Trophoblast cell (in vitro differentiated cells and primary cell): ENCODE data around the gene ZNF621.

Experiments
- DNase-seq, 2 donors: peaks; one replicate each; pipeline ENCODE4 v3.0.0-alpha.2; 2016
- H2AFZ ChIP-seq: 2 replicates; pipeline ENCODE4 v1.6.1; 2013; ENCODE audit warnings: low read length, moderate library complexity, mild to moderate bottlenecking; ENCODE audit not compliant: insufficient read depth, poor library complexity
- H2AK5ac ChIP-seq: 2 replicates; pipeline ENCODE4 v1.6.1; 2013; ENCODE audit warnings: mild to moderate bottlenecking, low read length
- H2BK120ac ChIP-seq: 2 replicates; pipeline ENCODE4 v1.6.1; 2013; ENCODE audit warnings: low read length, mild to moderate bottlenecking, moderate library complexity; ENCODE audit not compliant: insufficient read depth, poor library complexity
- H2BK12ac ChIP-seq: 2 replicates; pipeline ENCODE4 v1.6.1; 2013; ENCODE audit warnings: mild to moderate bottlenecking, low read length, moderate library complexity
- H2BK5ac ChIP-seq: 2 replicates; pipeline ENCODE4 v1.6.1; 2013; ENCODE audit warnings: low read length, low read depth, moderate library complexity, mild to moderate bottlenecking; ENCODE audit not compliant: poor library complexity
- H3K14ac ChIP-seq: 2 replicates; pipeline ENCODE4 v1.6.1; 2013; ENCODE audit warnings: mild to moderate bottlenecking, low read length
- H3K18ac ChIP-seq: 2 replicates; pipeline ENCODE4 v1.6.1; 2013; ENCODE audit warnings: mild to moderate bottlenecking, low read length
- H3K23ac ChIP-seq: 2 replicates; pipeline ENCODE4 v1.6.1; 2013; ENCODE audit warnings: low read length
- H3K27ac ChIP-seq: 2 replicates; pipeline ENCODE4 v1.5.1; 2013; ENCODE audit warnings: low read depth, mild to moderate bottlenecking, inconsistent platforms, low read length, moderate library complexity
- H3K27me3 ChIP-seq: 2 replicates; pipeline ENCODE4 v1.6.1; 2013; ENCODE audit warnings: inconsistent platforms, mild to moderate bottlenecking, low read length, moderate library complexity; ENCODE audit not compliant: insufficient read depth
- H3K36me3 ChIP-seq, 2 experiments: 1 replicate in 1 of 2; 2 replicates in 1 of 2; pipeline ENCODE4 v1.6.1; 2013; ENCODE audit warnings: low read length in 2 of 2, mild to moderate bottlenecking in 2 of 2, moderate library complexity in 1 of 2; ENCODE audit not compliant: insufficient read depth in 2 of 2, control insufficient read depth in 1 of 2
- H3K4ac ChIP-seq: 2 replicates; pipeline ENCODE4 v1.6.1; 2013; ENCODE audit warnings: low read depth, mild to moderate bottlenecking, low read length, moderate library complexity
- H3K4me1 ChIP-seq, 2 experiments: 1 replicate in 1 of 2; 2 replicates in 1 of 2; pipeline ENCODE4 v1.6.1; 2013; ENCODE audit warnings: low read length in 2 of 2, mild to moderate bottlenecking in 2 of 2, moderate library complexity in 1 of 2; ENCODE audit not compliant: insufficient read depth in 2 of 2, control insufficient read depth in 1 of 2
- H3K4me2 ChIP-seq: 2 replicates; pipeline ENCODE4 v1.6.1; 2013; ENCODE audit warnings: inconsistent platforms, mild to moderate bottlenecking, low read length, moderate library complexity
- H3K4me3 ChIP-seq: 2 replicates; pipeline ENCODE4 v1.5.1; 2013; ENCODE audit warnings: mild to moderate bottlenecking, low read depth, low read length, inconsistent platforms
- H3K79me1 ChIP-seq: one replicate; pipeline ENCODE4 v1.6.1; 2013; ENCODE audit warnings: low read length
- H3K79me2 ChIP-seq: 2 replicates; pipeline ENCODE4 v1.6.1; 2013; ENCODE audit warnings: low read length, mild to moderate bottlenecking; ENCODE audit not compliant: control insufficient read depth, insufficient read depth, poor library complexity
- H3K9ac ChIP-seq: 2 replicates; pipeline ENCODE4 v1.6.1; 2013; ENCODE audit warnings: mild to moderate bottlenecking, low read length
- H3K9me3 ChIP-seq: 2 replicates; pipeline ENCODE4 v1.6.1; 2013; ENCODE audit warnings: low read depth, mild to moderate bottlenecking, control low read depth, inconsistent platforms, low read length; ENCODE audit not compliant: insufficient read depth
- H4K12ac ChIP-seq: 2 replicates; pipeline ENCODE4 v1.6.1; 2013; ENCODE audit warnings: low read depth, mild to moderate bottlenecking, low read length, moderate library complexity
- H4K8ac ChIP-seq: 2 replicates; pipeline ENCODE4 v1.6.1; 2013; ENCODE audit warnings: low read depth, mild to moderate bottlenecking, low read length, moderate library complexity
- H4K91ac ChIP-seq: one replicate; pipeline ENCODE4 v1.6.1; 2013; ENCODE audit warnings: low read depth, mild to moderate bottlenecking, low read length, moderate library complexity
- WGBS: extraction: QIAGEN DNeasy Blood & Tissue Kit; methylation state at CpG from one replicate; pipeline ENCODE4 v1.1.7; 2013; ENCODE audit warnings: missing lambda C conversion rate; ENCODE audit not compliant: insufficient read length, insufficient coverage; ENCODE audit errors: extremely low coverage; 5-methylcytosine and 5-hydroxymethylcytosine counted together

The ZNF621 gene

DNA sequence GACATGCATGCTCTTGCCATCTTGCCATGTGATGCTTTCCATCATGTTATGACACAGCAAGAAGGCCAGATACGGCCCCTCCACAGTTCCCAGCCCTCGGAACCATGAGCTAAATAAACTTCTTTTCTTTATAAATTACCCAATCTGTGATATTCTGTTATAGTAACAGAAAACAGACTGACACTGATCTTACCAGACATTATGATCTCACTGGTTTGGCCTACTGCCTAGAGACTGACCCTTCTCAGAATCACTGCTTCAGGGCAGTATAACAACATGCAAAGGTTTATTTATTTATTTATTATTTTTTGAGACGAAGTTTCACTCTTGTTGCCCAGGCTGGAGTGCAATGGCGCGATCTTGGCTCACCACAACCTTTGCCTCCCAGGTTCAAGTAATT, 33.8 kb upstream of the ZNF621 start:
- no peak overlapping the region for H2BK12ac ChIP-seq
- H4K12ac ChIP-seq, result no peak overlapping the region
- no peak overlapping the region for H3K4me2 ChIP-seq
- no peak overlapping the region for H2AFZ ChIP-seq
- DNase-seq, result no peak
- no peaks in the 10 kb centered on the region for H3K4me1 ChIP-seq
- H3K9me3 ChIP-seq, result peaks cover 3% of the 10 kb centered on the region
- WGBS, result no CpG with 5 or more reads among the region's 5 CpGs
- no peaks in the 10 kb centered on the region for H3K79me1 ChIP-seq
- H2BK120ac ChIP-seq, result no peak overlapping the region
- no peak overlapping the region for H3K4ac ChIP-seq
- no peak overlapping the region for H3K27ac ChIP-seq
- no peak overlapping the region for H3K9ac ChIP-seq
- no peaks in the 10 kb centered on the region for H3K79me2 ChIP-seq
- H3K27me3 ChIP-seq, result no peaks in the 10 kb centered on the region
- H3K36me3 ChIP-seq, result peaks cover 6 to 15% of the 10 kb centered on the region in 2 experiments
- H3K14ac ChIP-seq, result no peak overlapping the region
- no peak overlapping the region for H4K8ac ChIP-seq
- H4K91ac ChIP-seq, result no peak overlapping the region
- no peak overlapping the region for H2BK5ac ChIP-seq
- no peak overlapping the region for H3K18ac ChIP-seq
- H2AK5ac ChIP-seq, result no peak overlapping the region
- no peak overlapping the region for H3K4me3 ChIP-seq
- H3K23ac ChIP-seq, result no peak overlapping the region

DNA sequence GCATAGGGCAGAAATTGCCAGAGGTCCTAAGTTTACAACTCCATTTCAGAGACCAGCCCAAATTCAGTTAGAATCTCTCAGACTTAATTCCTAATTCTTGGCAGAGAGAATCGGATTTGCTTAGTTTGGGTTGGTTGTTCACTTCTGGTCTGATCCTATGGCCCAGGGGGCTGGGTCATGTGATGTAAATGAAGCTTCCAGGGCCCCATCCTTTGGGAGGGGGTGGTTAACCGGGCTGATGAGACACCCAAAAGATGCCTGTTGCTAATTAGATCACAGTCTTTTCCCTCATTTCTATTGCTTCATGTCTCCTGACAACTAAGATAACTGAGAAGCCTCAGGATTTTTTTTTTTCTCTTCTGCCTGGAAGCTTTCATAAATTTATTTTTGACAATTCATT, 30.1 kb upstream of the ZNF621 start:
- no peaks in the 10 kb centered on the region for H3K9me3 ChIP-seq
- no peak overlapping the region for H3K27ac ChIP-seq
- no peak overlapping the region for H4K12ac ChIP-seq
- no peaks in the 10 kb centered on the region for H3K36me3 ChIP-seq
- H3K4me1 ChIP-seq, result no peaks in the 10 kb centered on the region
- H3K27me3 ChIP-seq, result no peaks in the 10 kb centered on the region
- no CpG with 5 or more reads among the region's 2 CpGs for WGBS
- no peak overlapping the region for H2AFZ ChIP-seq
- no peak overlapping the region for H3K9ac ChIP-seq
- no peak overlapping the region for H3K18ac ChIP-seq
- no peak overlapping the region for H2BK12ac ChIP-seq
- no peak overlapping the region for H3K23ac ChIP-seq
- H3K14ac ChIP-seq, result no peak overlapping the region
- H4K91ac ChIP-seq, result no peak overlapping the region
- no peak overlapping the region for H2BK120ac ChIP-seq
- no peak overlapping the region for H2AK5ac ChIP-seq
- H2BK5ac ChIP-seq, result no peak overlapping the region
- no peak for DNase-seq
- H3K79me1 ChIP-seq, result no peaks in the 10 kb centered on the region
- no peak overlapping the region for H3K4me2 ChIP-seq
- H4K8ac ChIP-seq, result no peak overlapping the region
- no peak overlapping the region for H3K4me3 ChIP-seq
- H3K79me2 ChIP-seq, result no peaks in the 10 kb centered on the region
- H3K4ac ChIP-seq, result no peak overlapping the region

DNA sequence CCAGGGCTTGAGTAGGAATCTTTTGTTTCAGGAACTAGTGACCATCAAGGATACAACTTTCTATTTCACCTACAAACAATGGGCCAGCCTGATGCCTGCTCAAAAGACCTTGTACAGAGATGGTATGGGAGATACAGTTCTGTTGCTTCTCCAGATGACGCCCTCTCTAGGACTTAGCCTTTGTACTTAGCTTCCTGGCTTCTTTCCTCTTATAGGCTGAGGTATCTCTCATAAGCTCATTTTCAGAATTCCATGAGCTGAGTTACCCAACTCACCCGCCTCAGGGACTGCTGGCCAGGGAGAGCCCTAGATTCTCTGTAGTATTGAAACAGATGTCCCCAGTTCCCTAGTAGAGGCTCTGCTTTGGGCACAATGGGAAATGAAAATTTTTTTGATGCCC, 27.5 kb upstream of the ZNF621 start:
- Histone ChIP-seq H2AK5ac (no peak overlapping the region), H2AFZ (no peak overlapping the region), H2BK120ac (no peak overlapping the region), H4K8ac (no peak overlapping the region), H3K18ac (no peak overlapping the region), H3K4me2 (no peak overlapping the region), H3K27me3 (no peaks in the 10 kb centered on the region), H3K4me3 (no peak overlapping the region), H3K14ac (no peak overlapping the region), H2BK5ac (no peak overlapping the region), H3K36me3 (no peaks in the 10 kb centered on the region), H3K4ac (no peak overlapping the region), H2BK12ac (no peak overlapping the region), H3K79me1 (no peaks in the 10 kb centered on the region), H4K12ac (no peak overlapping the region), H4K91ac (no peak overlapping the region), H3K23ac (no peak overlapping the region), H3K27ac (no peak overlapping the region), H3K4me1 (no peaks in the 10 kb centered on the region), H3K9ac (no peak overlapping the region), H3K9me3 (no peaks in the 10 kb centered on the region), H3K79me2 (no peaks in the 10 kb centered on the region)
- peak; percentile 88 to 94 for DNase-seq
- no CpG with 5 or more reads among the region's 2 CpGs for WGBS

DNA sequence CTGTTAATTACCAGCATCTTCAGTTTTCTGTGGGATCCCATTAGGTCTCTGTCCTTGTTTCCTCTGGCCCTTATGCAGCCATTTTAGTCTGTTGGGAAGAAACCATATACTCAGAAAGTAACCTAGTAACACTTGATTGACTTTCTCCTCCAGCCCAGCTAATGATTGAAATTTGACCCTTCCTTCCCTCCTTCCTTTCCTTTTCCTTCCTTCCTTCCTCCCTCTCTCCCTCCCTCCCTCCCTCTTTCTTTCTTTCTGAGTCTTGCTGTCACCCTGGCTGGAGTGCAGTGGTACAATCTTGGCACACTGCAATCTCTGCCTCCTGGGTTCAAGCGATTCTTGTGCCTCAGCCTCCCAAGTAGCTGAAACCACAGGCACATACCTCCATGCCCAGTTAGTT, 24.8 kb upstream of the ZNF621 start:
- Histone ChIP-seq H3K27me3 (no peaks in the 10 kb centered on the region), H3K4me2 (no peak overlapping the region), H3K36me3 (no peaks in the 10 kb centered on the region), H2BK5ac (no peak overlapping the region), H3K4me3 (no peak overlapping the region), H3K14ac (no peak overlapping the region), H2BK120ac (no peak overlapping the region), H3K27ac (no peak overlapping the region), H4K12ac (no peak overlapping the region), H4K91ac (no peak overlapping the region), H3K4ac (no peak overlapping the region), H3K9ac (no peak overlapping the region), H3K79me1 (no peaks in the 10 kb centered on the region), H3K23ac (no peak overlapping the region), H3K79me2 (no peaks in the 10 kb centered on the region), H2AFZ (no peak overlapping the region), H3K9me3 (no peaks in the 10 kb centered on the region), H4K8ac (no peak overlapping the region), H3K18ac (no peak overlapping the region), H3K4me1 (no peaks in the 10 kb centered on the region), H2AK5ac (no peak overlapping the region), H2BK12ac (no peak overlapping the region)
- no CpG with 5 or more reads among the region's 1 CpG for WGBS
- no peak for DNase-seq
